Kidney (tissue), 14 donors: ENCODE measurements around the gene C11orf97. TPM values are rescaled to one million over a fixed set of nuclear protein-coding genes. Genes with fewer than 3 reads are reported as not detected.

Source experiments
- DNase-seq, 5 donors: peaks; one replicate each; pipeline ENCODE4 v3.0.0-alpha.2; 2013 to 2020
- FAIRE-seq: peaks from 2 replicates; lab custom pipeline; 2012; peaks lifted over from hg19 to GRCh38; lab: Jason Lieb, UNC
- H3K27ac ChIP-seq, 2 donors: one replicate each; pipeline ENCODE4 v1.7.0; 2013; ENCODE audit warnings: low read depth in 2 of 2, low read length in 2 of 2, inconsistent platforms in 1 of 2
- H3K27me3 ChIP-seq: one replicate; pipeline ENCODE4 v1.7.1; 2013; ENCODE audit warnings: low read length, inconsistent platforms; ENCODE audit not compliant: control insufficient read depth, insufficient read depth
- H3K36me3 ChIP-seq, 3 donors: one replicate each; pipeline versions ENCODE4 v1.7.0 to v1.7.1; 2013; ENCODE audit warnings: low read length in 3 of 3, control low read depth in 1 of 3, inconsistent platforms in 1 of 3; ENCODE audit not compliant: insufficient read depth in 3 of 3, control insufficient read depth in 2 of 3
- H3K4me1 ChIP-seq, 3 donors: one replicate each; pipeline versions ENCODE4 v1.7.0 to v1.7.1; 2013; ENCODE audit warnings: low read length in 3 of 3, inconsistent platforms in 1 of 3, low read depth in 1 of 3; ENCODE audit not compliant: control insufficient read depth in 2 of 3, insufficient read depth in 2 of 3
- H3K4me3 ChIP-seq, 3 donors: one replicate each; pipeline versions ENCODE4 v1.7.0 to v1.8.1; 2013; ENCODE audit warnings: low read length in 3 of 3, control low read depth in 1 of 3, inconsistent platforms in 1 of 3
- H3K9ac ChIP-seq, 3 donors: one replicate each; pipeline versions ENCODE4 v1.7.0 to v1.7.1; 2013; ENCODE audit warnings: low read length in 3 of 3, control low read depth in 1 of 3, inconsistent platforms in 1 of 3
- H3K9me3 ChIP-seq, 3 donors: one replicate each; pipeline versions ENCODE4 v1.7.0 to v1.7.1; 2013; ENCODE audit warnings: low read length in 3 of 3, control low read depth in 1 of 3, inconsistent platforms in 1 of 3; ENCODE audit not compliant: control insufficient read depth in 2 of 3, insufficient read depth in 1 of 3
- intact Hi-C: fragments of 100-400 bp; cut with DNase I; formaldehyde crosslinking; loops from one replicate; pipeline ENCODE4 v1.11.1; 2022
- polyA plus RNA-seq: library from polyadenylated mRNA; stranded (reverse); fragments of 350-450 nt; fragmentation: Illumina TruSeq; extraction: RNeasy Lipid Tissue Mini Kit (QIAGEN cat#74804); gene quantifications from one replicate; pipeline ENCODE4 v1.2.3, GENCODE V29; 2014; ENCODE audit warnings: low read depth, low replicate concordance; ENCODE audit not compliant: insufficient read depth
- total RNA-seq: library from RNA; stranded (reverse); fragmentation: NEBNext Ultra II Directional; extraction: Animal tissue kit (Norgen Biotek cat#: 25700); gene quantifications from one replicate; pipeline ENCODE4 v1.2.1, GENCODE V29; 2021
- TF ChIP-seq, protein P1 (sequence below): IDR thresholded peaks from 3 replicates; pipeline ENCODE4 v1.5.1; 2012; ENCODE audit warnings: mild to moderate bottlenecking, moderate library complexity, borderline replicate concordance; ENCODE audit not compliant: insufficient read depth; ENCODE audit errors: extremely low read depth
- donor health status: control.
- donor health status: control.
- donor health status: control.
- donor health status: control.
- donor health status: control.
- donor health status: DM: yes; HTN: yes; CAD: no.
- donor health status: Normal renal cell carcinoma (clear cell type).

The C11orf97 gene
- total and polyA plus RNA-seq, 2 donors from 2014 or later = 1.5 TPM; not detected in 1

DNA sequence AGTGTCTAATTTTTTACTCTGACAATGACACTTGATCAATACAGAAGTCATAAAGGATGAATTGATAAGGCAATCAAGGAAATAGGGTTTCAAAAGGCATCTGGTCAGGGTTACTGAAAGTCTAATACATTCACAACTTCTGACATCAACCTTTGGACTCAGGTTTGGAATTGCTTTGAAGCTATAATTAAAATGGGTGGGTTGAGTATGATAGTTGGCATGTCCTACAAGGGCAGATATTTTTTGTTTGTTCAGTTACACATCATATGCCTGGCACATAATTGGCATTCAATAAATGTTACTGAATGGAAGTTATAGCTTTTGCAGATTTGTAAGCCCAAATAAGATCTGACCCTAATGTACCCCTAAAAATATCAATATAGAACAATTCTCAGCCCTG lies 24.1 kb downstream of the C11orf97 start:
- H3K4me1 ChIP-seq = no peaks in the 10 kb centered on the region
- intact Hi-C loops = no loop called here
- no peak overlapping the region for H3K27ac ChIP-seq
- H3K4me3 ChIP-seq = no peak overlapping the region
- TF ChIP-seq, protein P1, sequence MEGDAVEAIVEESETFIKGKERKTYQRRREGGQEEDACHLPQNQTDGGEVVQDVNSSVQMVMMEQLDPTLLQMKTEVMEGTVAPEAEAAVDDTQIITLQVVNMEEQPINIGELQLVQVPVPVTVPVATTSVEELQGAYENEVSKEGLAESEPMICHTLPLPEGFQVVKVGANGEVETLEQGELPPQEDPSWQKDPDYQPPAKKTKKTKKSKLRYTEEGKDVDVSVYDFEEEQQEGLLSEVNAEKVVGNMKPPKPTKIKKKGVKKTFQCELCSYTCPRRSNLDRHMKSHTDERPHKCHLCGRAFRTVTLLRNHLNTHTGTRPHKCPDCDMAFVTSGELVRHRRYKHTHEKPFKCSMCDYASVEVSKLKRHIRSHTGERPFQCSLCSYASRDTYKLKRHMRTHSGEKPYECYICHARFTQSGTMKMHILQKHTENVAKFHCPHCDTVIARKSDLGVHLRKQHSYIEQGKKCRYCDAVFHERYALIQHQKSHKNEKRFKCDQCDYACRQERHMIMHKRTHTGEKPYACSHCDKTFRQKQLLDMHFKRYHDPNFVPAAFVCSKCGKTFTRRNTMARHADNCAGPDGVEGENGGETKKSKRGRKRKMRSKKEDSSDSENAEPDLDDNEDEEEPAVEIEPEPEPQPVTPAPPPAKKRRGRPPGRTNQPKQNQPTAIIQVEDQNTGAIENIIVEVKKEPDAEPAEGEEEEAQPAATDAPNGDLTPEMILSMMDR = no peak
- H3K36me3 ChIP-seq = no peaks in the 10 kb centered on the region
- no peak overlapping the region for H3K9ac ChIP-seq
- H3K9me3 ChIP-seq = no peaks in the 10 kb centered on the region
- no peaks in the 10 kb centered on the region for H3K27me3 ChIP-seq
- DNase-seq = no peak
- FAIRE-seq = no peak

DNA sequence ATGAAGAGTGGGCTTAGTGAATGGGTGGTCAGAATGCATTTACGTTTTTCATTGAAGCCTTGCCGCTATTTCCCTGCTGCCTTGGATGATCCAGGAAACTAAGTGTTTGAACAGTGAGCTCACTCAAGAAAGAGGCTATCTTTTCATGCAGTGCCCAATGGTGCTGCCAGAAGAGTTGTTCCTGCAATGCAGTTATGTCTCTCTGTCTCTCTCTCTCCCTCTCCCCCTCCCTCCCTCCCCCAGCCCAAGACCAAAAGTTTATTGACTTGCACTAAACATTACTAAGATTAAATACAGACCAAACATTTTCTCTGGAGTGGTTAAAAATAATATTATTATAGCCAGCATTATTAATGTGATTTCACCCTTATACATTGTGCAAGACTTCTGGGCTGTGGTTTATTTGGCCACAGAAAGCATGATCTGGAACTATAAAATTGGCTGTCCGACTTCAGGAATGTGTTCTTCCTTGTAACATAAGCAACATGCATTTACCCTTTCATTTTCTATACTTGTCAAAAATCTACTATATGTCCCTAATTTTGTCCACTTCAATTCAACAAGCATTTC lies 24.9 kb downstream of the C11orf97 start:
- no peak overlapping the region for H3K27ac ChIP-seq
- TF ChIP-seq, protein P1 = no peak
- H3K36me3 ChIP-seq = no peaks in the 10 kb centered on the region
- no peak for DNase-seq
- H3K4me3 ChIP-seq = no peak overlapping the region
- H3K4me1 ChIP-seq = no peaks in the 10 kb centered on the region
- H3K27me3 ChIP-seq = no peaks in the 10 kb centered on the region
- H3K9me3 ChIP-seq = no peaks in the 10 kb centered on the region
- intact Hi-C loops = no loop called here
- FAIRE-seq = no peak
- no peak overlapping the region for H3K9ac ChIP-seq

DNA sequence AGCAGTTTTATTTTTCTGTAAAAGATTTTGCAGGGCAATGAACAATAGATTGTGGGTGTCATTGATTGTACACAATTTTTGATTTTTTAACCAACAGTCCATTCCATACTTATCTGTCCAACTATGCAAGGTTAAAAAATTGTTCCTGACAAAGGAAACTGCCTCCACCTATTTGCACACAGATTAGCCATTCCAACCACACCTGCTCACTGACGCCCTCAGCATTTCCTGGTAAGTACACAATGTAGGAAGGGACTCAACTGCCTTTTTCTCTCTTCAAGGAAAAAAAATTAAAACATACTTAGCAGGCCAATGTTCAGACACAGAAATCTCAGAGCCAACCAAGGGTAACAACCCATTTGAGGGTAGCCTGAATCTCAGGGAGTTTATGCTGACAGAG lies 27.2 kb downstream of the C11orf97 start:
- Histone ChIP-seq H3K9ac (no peak overlapping the region), H3K27me3 (no peaks in the 10 kb centered on the region), H3K27ac (no peak overlapping the region), H3K4me3 (no peak overlapping the region), H3K36me3 (no peaks in the 10 kb centered on the region), H3K4me1 (no peaks in the 10 kb centered on the region), H3K9me3 (no peaks in the 10 kb centered on the region)
- DNase-seq = no peak
- intact Hi-C loops = no loop called here
- TF ChIP-seq, protein P1 = no peak
- no peak for FAIRE-seq
